Endothelial cell of umbilical vein (primary cell): ENCODE measurements around the gene OTOS. TPM values are rescaled to one million over a fixed set of nuclear protein-coding genes. Genes with fewer than 3 reads are reported as not detected.

Experiments
- BruUV-seq: library from RNA; stranded (reverse); fragments of 400-500 nt; replicated peaks from 2 replicates; lab custom pipeline; 2021; lab: Mats Ljungman, UMichigan
- CTCF ChIA-PET: fragments of 300-600, 350-600 bp; sonication (Branson Sonifier 250); formaldehyde crosslinking; loops from one replicate; lab custom pipeline; 2021; ENCODE audit warnings: antibody characterized with exemption, inconsistent platforms; lab: Charles Lee
- POLR2A ChIA-PET: fragments of 300-600, 350-600 bp; sonication (Branson Sonifier 250); formaldehyde crosslinking; loops from one replicate; lab custom pipeline; 2021; ENCODE audit warnings: antibody characterized with exemption, inconsistent platforms; lab: Charles Lee
- DNase-seq: peaks from one replicate; pipeline ENCODE4 v3.0.0-alpha.2; 2011; ENCODE audit warnings: low read depth, low spot score
- FAIRE-seq: peaks from 2 replicates; lab custom pipeline; 2011; peaks lifted over from hg19 to GRCh38; lab: Jason Lieb, UNC
- H2AFZ ChIP-seq: 2 replicates; pipeline ENCODE4 v1.6.0; 2012; ENCODE audit warnings: low read depth, low read length, control low read depth, inconsistent platforms
- H3K27ac ChIP-seq: 2 replicates; pipeline ENCODE4 v1.5.1; 2011; ENCODE audit warnings: low read depth, mild to moderate bottlenecking, control low read depth, low read length, moderate library complexity; ENCODE audit not compliant: insufficient read depth
- H3K27me3 ChIP-seq, 2 experiments: 2 replicates each; pipeline versions ENCODE4 v1.6.0 to v1.6.1; 2011; ENCODE audit warnings: low read length in 2 of 2, mixed read lengths in 1 of 2; ENCODE audit not compliant: control insufficient read depth in 2 of 2, insufficient read depth in 2 of 2
- H3K36me3 ChIP-seq, 2 experiments: 2 replicates in 1 of 2; 3 replicates in 1 of 2; pipeline ENCODE4 v1.5.1; 2011; ENCODE audit warnings: low read length in 2 of 2, mild to moderate bottlenecking in 1 of 2, moderate library complexity in 1 of 2; ENCODE audit not compliant: control insufficient read depth in 2 of 2, insufficient read depth in 2 of 2; ENCODE audit errors: extremely low read depth in 1 of 2
- H3K4me1 ChIP-seq: 3 replicates; pipeline ENCODE4 v1.5.1; 2011; ENCODE audit warnings: mild to moderate bottlenecking, low read length; ENCODE audit not compliant: control insufficient read depth, insufficient read depth; ENCODE audit errors: extremely low read depth
- H3K4me2 ChIP-seq: 2 replicates; pipeline ENCODE4 v1.6.1; 2011; ENCODE audit warnings: low read length, control low read depth, mixed read lengths; ENCODE audit not compliant: insufficient read depth
- H3K4me3 ChIP-seq, 3 experiments: fragments of 200-600 bp in 1 of 3; sonication (generic), shearing (Covaris generic) in 1 of 3; replicated peaks in 1 of 3; 2 replicates each; pipeline ENCODE4 v1.5.1; 2011 to 2016; ENCODE audit warnings: control low read depth in 3 of 3, low read length in 3 of 3, mild to moderate bottlenecking in 2 of 3, inconsistent platforms in 1 of 3, low read depth in 1 of 3, moderate library complexity in 1 of 3; ENCODE audit not compliant: insufficient read depth in 1 of 3
- H3K79me2 ChIP-seq: 2 replicates; pipeline ENCODE4 v1.6.0; 2012; ENCODE audit warnings: low read length, inconsistent platforms; ENCODE audit not compliant: control insufficient read depth, insufficient read depth
- H3K9ac ChIP-seq: replicated peaks from 2 replicates; pipeline ENCODE3; 2011; ENCODE audit warnings: low read length, control low read depth; ENCODE audit not compliant: insufficient read depth; ENCODE audit errors: extremely low read depth
- H3K9me1 ChIP-seq: replicated peaks from 3 replicates; pipeline ENCODE4 v1.6.0; 2011; ENCODE audit warnings: mild to moderate bottlenecking, low read length; ENCODE audit not compliant: control insufficient read depth, insufficient read depth; ENCODE audit errors: extremely low read depth
- H3K9me3 ChIP-seq: replicated peaks from 2 replicates; pipeline ENCODE4 v1.5.1; 2012; ENCODE audit warnings: low read length, inconsistent platforms; ENCODE audit not compliant: control insufficient read depth, insufficient read depth
- H4K20me1 ChIP-seq: replicated peaks from 2 replicates; pipeline ENCODE3; 2011; ENCODE audit warnings: mild to moderate bottlenecking, low read length; ENCODE audit not compliant: control insufficient read depth, insufficient read depth; ENCODE audit errors: extremely low read depth
- EZH2 ChIP-seq: IDR thresholded peaks from 2 replicates; pipeline ENCODE4 v1.6.1; 2012; ENCODE audit warnings: borderline replicate concordance, low read depth, mild to moderate bottlenecking, moderate library complexity, low read length, inconsistent platforms; ENCODE audit not compliant: severe bottlenecking
- FOS ChIP-seq: IDR thresholded peaks from 2 replicates; pipeline ENCODE4 v1.6.1; 2011; ENCODE audit warnings: mild to moderate bottlenecking, low read length, moderate library complexity, borderline replicate concordance; ENCODE audit not compliant: insufficient read depth
- GATA2 ChIP-seq: IDR thresholded peaks from 2 replicates; pipeline ENCODE4 v1.7.0; 2011; ENCODE audit warnings: low read depth, mild to moderate bottlenecking, moderate library complexity, mixed read lengths, low read length; ENCODE audit not compliant: insufficient read length, insufficient read depth
- JUN ChIP-seq: IDR thresholded peaks from 2 replicates; pipeline ENCODE4 v1.6.1; 2011; ENCODE audit warnings: borderline replicate concordance, low read depth; ENCODE audit not compliant: insufficient read length, insufficient read depth
- MYC ChIP-seq: IDR thresholded peaks from one replicate; pipeline ENCODE4 v1.6.1; 2011; ENCODE audit warnings: mild to moderate bottlenecking, low read depth, low read length
- POLR2A ChIP-seq: IDR thresholded peaks from 2 replicates; pipeline ENCODE4 v1.6.1; 2012; ENCODE audit warnings: low read depth, mild to moderate bottlenecking, control low read depth, low read length
- POLR2AphosphoS5 ChIP-seq: IDR thresholded peaks from 2 replicates; pipeline ENCODE4 v1.6.1; 2012; ENCODE audit warnings: low read depth, mild to moderate bottlenecking, control low read depth, low read length, moderate library complexity; ENCODE audit not compliant: insufficient read depth
- dilution Hi-C: fragments of 300-500 bp; cut with MboI; formaldehyde crosslinking; loops from one replicate; pipeline ENCODE4 v1.15.0; 2019; ENCODE audit warnings: low sequenced_read_pairs; ENCODE audit not compliant: extremely low pct_ligation_motif_present
- intact Hi-C: fragments of 100-400 bp; cut with micrococcal nuclease; formaldehyde crosslinking; loops from one replicate; pipeline ENCODE4 v1.10.0; 2022
- polyA plus RNA-seq, 4 experiments: library from polyadenylated mRNA; depleted of rRNA in 3 of 4; stranded (reverse) in 3 of 4; unstranded in 1 of 4; fragments of >200 nt; gene quantifications; 2 replicates each; pipeline versions ENCODE4 v1.2.1 to v1.2.3, GENCODE V29; 2011 to 2012; ENCODE audit warnings: missing spikeins in 1 of 4
- total RNA-seq: library from RNA; stranded (reverse); gene quantifications from 2 replicates; pipeline ENCODE4 v1.2.3, GENCODE V29; 2021
- TF ChIP-seq, protein P1 (sequence below), 2 donors: IDR thresholded peaks; 1 replicate in 1 of 2; 2 replicates in 1 of 2; pipeline ENCODE4 v1.5.1; 2011; ENCODE audit warnings: low read length in 2 of 2, mild to moderate bottlenecking in 2 of 2, moderate library complexity in 2 of 2, control low read depth in 1 of 2, inconsistent platforms in 1 of 2, low read depth in 1 of 2; ENCODE audit not compliant: insufficient read depth in 1 of 2; ENCODE audit errors: extremely low read depth in 1 of 2
- TF ChIP-seq, protein P2 (sequence below): IDR thresholded peaks from 2 replicates; pipeline ENCODE4 v1.6.1; 2011; ENCODE audit not compliant: insufficient read depth, insufficient read length

OTOS gene
- total and polyA plus RNA-seq, 2 donors (not counting 3 experiments of a cell fraction or from before 2014, with no cell fraction given): not detected

DNA sequence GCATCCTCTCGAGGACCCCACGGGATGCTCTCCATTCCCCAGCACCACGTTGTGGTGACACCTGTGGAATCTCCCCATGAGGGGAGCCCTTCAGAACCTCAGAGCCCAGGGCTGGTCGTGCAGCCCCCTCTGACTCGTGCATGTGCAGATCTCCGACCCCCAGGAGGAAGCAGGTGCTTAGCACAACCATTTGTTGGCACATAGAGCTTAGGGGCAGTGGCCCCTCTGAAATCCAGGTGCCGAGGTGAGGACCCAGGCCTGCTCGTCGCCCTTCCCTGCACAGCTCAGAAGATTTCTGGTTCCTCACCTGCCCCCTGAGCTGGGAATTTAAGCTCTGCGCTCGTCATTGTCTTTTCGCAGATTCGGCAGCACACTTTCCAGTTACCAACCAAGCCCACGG, 1.3 kb upstream of the OTOS start:
- BruUV-seq: no TSS peak
- POLR2A ChIA-PET: no interaction called here

More for the DNA sequence above, 1.3 kb upstream of the OTOS start:
- CTCF ChIA-PET: interaction anchor here (0.9 to 5.7 kb wide), 5 partner anchors 10 to 82 kb away, joined by 4 to 199 read pairs (median 5); no protein-coding TSS in a partner anchor
- Histone ChIP-seq H3K9me3 (no peaks in the 10 kb centered on the region), H3K9ac (no peak overlapping the region), H3K27ac (no peak overlapping the region), H3K36me3 (no peaks in the 10 kb centered on the region), H3K4me2 (no peak overlapping the region), H4K20me1 (no peaks in the 10 kb centered on the region), H2AFZ (no peak overlapping the region), H3K79me2 (no peaks in the 10 kb centered on the region), H3K27me3 (no peaks in the 10 kb centered on the region), H3K4me3 (no peak overlapping the region), H3K4me1 (no peaks in the 10 kb centered on the region), H3K9me1 (no peaks in the 10 kb centered on the region)
- intact Hi-C loops: loop anchor here (5.0 to 10.0 kb wide), 2 partner anchors 207 to 999 kb away; no protein-coding TSS in a partner anchor
- FAIRE-seq: no peak
- TF ChIP-seq MYC (no peak), POLR2AphosphoS5 (no peak), JUN (no peak), EZH2 (no peak), GATA2 (no peak), POLR2A (no peak), FOS (no peak)
- TF ChIP-seq, protein P1, sequence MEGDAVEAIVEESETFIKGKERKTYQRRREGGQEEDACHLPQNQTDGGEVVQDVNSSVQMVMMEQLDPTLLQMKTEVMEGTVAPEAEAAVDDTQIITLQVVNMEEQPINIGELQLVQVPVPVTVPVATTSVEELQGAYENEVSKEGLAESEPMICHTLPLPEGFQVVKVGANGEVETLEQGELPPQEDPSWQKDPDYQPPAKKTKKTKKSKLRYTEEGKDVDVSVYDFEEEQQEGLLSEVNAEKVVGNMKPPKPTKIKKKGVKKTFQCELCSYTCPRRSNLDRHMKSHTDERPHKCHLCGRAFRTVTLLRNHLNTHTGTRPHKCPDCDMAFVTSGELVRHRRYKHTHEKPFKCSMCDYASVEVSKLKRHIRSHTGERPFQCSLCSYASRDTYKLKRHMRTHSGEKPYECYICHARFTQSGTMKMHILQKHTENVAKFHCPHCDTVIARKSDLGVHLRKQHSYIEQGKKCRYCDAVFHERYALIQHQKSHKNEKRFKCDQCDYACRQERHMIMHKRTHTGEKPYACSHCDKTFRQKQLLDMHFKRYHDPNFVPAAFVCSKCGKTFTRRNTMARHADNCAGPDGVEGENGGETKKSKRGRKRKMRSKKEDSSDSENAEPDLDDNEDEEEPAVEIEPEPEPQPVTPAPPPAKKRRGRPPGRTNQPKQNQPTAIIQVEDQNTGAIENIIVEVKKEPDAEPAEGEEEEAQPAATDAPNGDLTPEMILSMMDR (IDR thresholded peaks at IDR 0.05; ENCODE audit: extremely low read depth in 1 of 2, insufficient read depth in 1 of 2, low read depth in 1 of 2, low read length in 2 of 2): no peak
- TF ChIP-seq, protein P2, sequence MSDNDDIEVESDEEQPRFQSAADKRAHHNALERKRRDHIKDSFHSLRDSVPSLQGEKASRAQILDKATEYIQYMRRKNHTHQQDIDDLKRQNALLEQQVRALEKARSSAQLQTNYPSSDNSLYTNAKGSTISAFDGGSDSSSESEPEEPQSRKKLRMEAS: no peak
- dilution Hi-C loops: no loop called here
- no peak for DNase-seq
